BJ (cell line): ENCODE results near the gene STX11. TPM values are rescaled to one million over a fixed set of nuclear protein-coding genes. Genes with fewer than 3 reads are reported as not detected.
A peak's percentile ranks its signal among the peaks of the same experiment; 100 is the strongest.
"Not testable (repeated sequence)": the region's sequence is repeated elsewhere in the genome, so short reads cannot be mapped to it uniquely, and the experiment has no call there.

Experiments used
- CTCF ChIA-PET: fragments of 350-600 bp; formaldehyde crosslinking; extraction: SDS; loops from one replicate; lab custom pipeline; 2021; ENCODE audit warnings: antibody characterized with exemption, inconsistent platforms; lab: Yijun Ruan, JAX
- POLR2A ChIA-PET: fragments of 300-600 bp; sonication (Branson Sonifier 250); formaldehyde crosslinking; extraction: SDS; loops from one replicate; lab custom pipeline; 2021; ENCODE audit warnings: antibody characterized with exemption; lab: Charles Lee
- DNase-seq: peaks from one replicate; pipeline ENCODE4 v3.0.0-alpha.2; 2011; ENCODE audit warnings: low read depth
- H3K27me3 ChIP-seq: 2 replicates; pipeline ENCODE4 v1.6.0; 2011; ENCODE audit warnings: low read length; ENCODE audit not compliant: control insufficient read depth, insufficient read depth
- H3K36me3 ChIP-seq: 2 replicates; pipeline ENCODE4 v1.5.1; 2011; ENCODE audit warnings: low read length; ENCODE audit not compliant: control insufficient read depth, insufficient read depth
- H3K4me3 ChIP-seq: 2 replicates; pipeline ENCODE4 v1.5.1; 2011; ENCODE audit warnings: low read depth, mild to moderate bottlenecking, control low read depth, low read length
- polyA plus RNA-seq: library from polyadenylated mRNA; depleted of rRNA; stranded (reverse); fragments of >200 nt; gene quantifications from 2 replicates; pipeline ENCODE4 v1.2.3, GENCODE V29; 2011
- TF ChIP-seq, protein P1 (sequence below): IDR thresholded peaks from 2 replicates; pipeline ENCODE4 v1.5.1; 2011; ENCODE audit warnings: low read depth, mild to moderate bottlenecking, control low read depth, inconsistent platforms, low read length, moderate library complexity; ENCODE audit not compliant: insufficient read depth

STX11 gene
- polyA plus RNA-seq, 1 experiment: 0.90 TPM

DNA sequence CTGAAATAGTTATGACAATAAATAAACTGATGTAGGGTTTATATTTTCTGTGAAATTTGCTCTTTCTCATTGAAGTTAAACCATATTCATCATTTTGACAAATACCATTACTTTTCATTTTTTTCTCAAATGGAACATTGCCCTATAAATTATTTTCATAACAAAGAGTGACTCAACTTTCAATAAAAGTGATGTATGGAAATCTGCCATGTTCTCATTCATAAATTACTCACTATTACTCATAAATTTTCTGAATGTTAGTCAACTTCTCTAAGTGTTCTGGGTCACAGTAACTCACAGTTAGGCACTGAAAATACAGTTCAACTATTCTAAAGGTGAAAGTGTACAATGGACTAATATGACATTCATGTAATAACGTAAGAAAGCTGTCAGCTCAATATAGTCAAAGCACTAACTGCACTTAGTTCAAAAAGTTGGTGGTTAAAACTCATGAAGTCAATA is 19.0 kb upstream of the STX11 start:
- peak; percentile 58 for DNase-seq
- no peaks in the 10 kb centered on the region for H3K36me3 ChIP-seq
- H3K4me3 ChIP-seq: no peak overlapping the region
- POLR2A ChIA-PET: no interaction called here
- TF ChIP-seq, protein P1, sequence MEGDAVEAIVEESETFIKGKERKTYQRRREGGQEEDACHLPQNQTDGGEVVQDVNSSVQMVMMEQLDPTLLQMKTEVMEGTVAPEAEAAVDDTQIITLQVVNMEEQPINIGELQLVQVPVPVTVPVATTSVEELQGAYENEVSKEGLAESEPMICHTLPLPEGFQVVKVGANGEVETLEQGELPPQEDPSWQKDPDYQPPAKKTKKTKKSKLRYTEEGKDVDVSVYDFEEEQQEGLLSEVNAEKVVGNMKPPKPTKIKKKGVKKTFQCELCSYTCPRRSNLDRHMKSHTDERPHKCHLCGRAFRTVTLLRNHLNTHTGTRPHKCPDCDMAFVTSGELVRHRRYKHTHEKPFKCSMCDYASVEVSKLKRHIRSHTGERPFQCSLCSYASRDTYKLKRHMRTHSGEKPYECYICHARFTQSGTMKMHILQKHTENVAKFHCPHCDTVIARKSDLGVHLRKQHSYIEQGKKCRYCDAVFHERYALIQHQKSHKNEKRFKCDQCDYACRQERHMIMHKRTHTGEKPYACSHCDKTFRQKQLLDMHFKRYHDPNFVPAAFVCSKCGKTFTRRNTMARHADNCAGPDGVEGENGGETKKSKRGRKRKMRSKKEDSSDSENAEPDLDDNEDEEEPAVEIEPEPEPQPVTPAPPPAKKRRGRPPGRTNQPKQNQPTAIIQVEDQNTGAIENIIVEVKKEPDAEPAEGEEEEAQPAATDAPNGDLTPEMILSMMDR: no peak
- H3K27me3 ChIP-seq: no peaks in the 10 kb centered on the region
- CTCF ChIA-PET: interaction anchor here (1.0 kb wide), 1 partner anchor 26 kb away, joined by 4 read pairs; no protein-coding TSS in a partner anchor

DNA sequence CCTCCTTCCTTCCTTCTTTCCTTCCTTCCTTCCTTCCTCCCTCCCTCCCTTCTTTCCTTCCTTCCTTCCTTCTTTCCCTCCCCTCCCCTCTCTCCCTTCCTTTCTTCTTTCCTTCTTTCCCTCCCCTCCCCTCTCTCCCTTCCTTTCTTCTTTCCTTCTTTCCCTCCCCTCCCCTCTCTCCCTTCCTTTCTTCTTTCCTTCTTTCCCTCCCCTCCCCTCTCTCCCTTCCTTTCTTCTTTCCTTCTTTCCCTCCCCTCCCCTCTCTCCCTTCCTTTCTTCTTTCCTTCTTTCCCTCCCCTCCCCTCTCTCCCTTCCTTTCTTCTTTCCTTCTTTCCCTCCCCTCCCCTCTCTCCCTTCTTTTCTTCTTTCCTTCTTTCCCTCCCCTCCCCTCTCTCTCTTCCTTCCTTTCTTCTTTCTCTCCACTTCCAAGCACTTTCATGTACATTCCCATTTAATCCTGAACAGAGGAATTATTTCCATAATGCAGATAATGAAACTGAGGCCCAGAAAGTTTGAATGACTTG is 18.1 kb upstream of the STX11 start:
- H3K27me3 ChIP-seq, POLR2A ChIA-PET, DNase-seq, H3K36me3 ChIP-seq, H3K4me3 ChIP-seq, CTCF ChIA-PET: not testable (repeated sequence)

DNA sequence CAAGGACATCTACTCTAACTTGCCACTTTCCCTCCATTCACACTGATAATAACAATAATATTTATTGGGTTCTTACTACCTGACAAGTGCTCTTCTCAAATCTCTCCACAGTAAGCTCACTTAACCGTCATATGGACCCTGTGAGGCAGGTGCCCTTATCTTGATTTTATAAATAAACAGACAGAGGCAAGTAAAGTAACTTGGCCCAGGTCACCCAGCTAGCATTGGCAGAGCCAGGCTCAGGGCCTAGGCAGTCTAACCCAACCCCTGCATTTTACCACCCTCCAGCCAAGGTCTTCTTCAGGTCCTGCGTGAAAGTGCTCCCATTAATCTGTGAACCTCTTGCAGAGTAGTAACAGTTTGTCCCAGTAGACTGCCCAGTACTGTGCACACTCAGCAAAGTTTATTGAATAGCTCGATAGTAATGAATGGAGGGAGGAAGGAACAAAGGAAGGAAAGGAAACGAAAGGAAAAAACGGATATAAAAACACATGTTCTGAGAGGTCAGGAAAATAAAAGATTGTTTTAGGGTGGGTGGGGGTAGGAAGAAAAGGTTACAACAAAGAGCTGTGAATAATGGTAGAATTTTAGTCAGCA is 17.0 kb upstream of the STX11 start:
- CTCF ChIA-PET: no interaction called here

DNA sequence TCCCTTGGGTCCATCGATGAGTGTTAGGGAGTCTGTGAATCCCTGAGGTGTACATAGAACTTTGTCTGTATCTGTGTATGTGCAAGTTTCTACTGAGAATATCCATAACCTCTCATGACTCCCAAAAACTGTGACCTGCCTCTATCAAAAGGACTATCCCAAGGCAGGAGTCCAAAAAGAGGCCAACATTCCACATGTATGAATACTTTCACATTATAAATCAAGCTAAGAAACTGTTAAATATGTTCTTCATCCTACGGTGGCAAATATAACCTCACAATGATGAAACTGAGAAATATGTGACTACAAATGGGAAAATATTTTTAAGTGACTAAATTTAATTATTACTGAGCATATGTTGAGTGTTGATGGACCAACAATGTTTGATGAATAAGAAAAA is 16.1 kb upstream of the STX11 start:
- no peak for DNase-seq
- POLR2A ChIA-PET: no interaction called here
- H3K27me3 ChIP-seq: no peaks in the 10 kb centered on the region
- TF ChIP-seq, protein P1: no peak
- CTCF ChIA-PET: no interaction called here
- H3K36me3 ChIP-seq: no peaks in the 10 kb centered on the region
- H3K4me3 ChIP-seq: no peak overlapping the region

More for the DNA sequence above, 17.0 kb upstream of the STX11 start:
- no peaks in the 10 kb centered on the region for H3K27me3 ChIP-seq
- H3K36me3 ChIP-seq: no peaks in the 10 kb centered on the region
- POLR2A ChIA-PET: no interaction called here
- no peak for DNase-seq
- no peak overlapping the region for H3K4me3 ChIP-seq
- TF ChIP-seq, protein P1: no peak

DNA sequence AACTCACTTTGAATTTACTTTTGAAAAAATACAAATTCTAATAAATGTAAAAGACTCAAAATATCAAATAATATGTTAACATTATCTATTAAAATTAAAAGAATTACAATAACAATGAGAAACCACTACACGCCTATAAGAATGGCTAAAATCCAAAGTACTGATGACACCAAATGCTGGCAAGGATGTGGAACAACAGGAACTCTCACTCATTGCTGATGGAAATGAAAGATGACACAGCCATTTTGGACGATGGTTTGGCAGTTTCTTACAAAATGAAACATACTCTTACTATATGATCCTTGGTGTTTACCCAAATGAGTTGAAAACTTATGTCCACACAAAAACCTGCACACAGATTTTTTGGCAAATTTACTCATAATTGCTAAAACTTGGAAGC is 15.6 kb upstream of the STX11 start:
- Histone ChIP-seq H3K36me3 (no peaks in the 10 kb centered on the region), H3K4me3 (no peak overlapping the region), H3K27me3 (no peaks in the 10 kb centered on the region)
- TF ChIP-seq, protein P1: no peak
- ChIA-PET POLR2A (no interaction called here), CTCF (no interaction called here)
- DNase-seq: no peak

DNA sequence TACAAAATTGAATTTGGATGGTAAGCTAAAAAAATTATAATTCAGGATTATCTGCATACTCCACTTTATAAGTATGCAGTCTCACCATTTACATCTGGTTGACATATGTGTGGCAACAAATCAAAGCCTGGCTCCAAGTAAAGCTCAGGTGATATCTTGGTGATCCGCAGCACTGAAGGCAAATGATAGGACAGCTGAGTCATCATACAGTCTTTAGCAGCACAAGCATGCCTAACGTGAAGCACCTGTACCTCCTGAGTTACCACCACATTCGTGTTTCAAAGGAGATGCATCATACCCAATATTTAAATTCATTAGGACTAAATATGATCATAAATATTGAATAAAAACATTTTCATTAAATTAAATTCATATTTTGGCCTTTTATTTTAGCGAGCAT is 11.8 kb upstream of the STX11 start:
- no peaks in the 10 kb centered on the region for H3K27me3 ChIP-seq
- ChIA-PET CTCF (interaction anchor here (0.7 to 0.9 kb wide), 2 partner anchors 86 to 344 kb away, joined by 3 to 4 read pairs; no protein-coding TSS in a partner anchor), POLR2A (no interaction called here)
- no peak overlapping the region for H3K4me3 ChIP-seq
- no peak for DNase-seq
- H3K36me3 ChIP-seq: no peaks in the 10 kb centered on the region
- TF ChIP-seq, protein P1: no peak
